SK-N-SH (cell line): ENCODE measurements around the gene VRTN.

Experiments used
- CTCF ChIP-seq: fragments of 200-600 bp; sonication (generic); IDR thresholded peaks from 2 replicates; pipeline ENCODE4 v1.6.1; 2017; ENCODE audit warnings: antibody characterized with exemption, mild to moderate bottlenecking, moderate library complexity
- ZBTB33 ChIP-seq: IDR thresholded peaks from 2 replicates; pipeline ENCODE4 v1.4.0; 2012; ENCODE audit warnings: low read depth, borderline replicate concordance

DNA sequence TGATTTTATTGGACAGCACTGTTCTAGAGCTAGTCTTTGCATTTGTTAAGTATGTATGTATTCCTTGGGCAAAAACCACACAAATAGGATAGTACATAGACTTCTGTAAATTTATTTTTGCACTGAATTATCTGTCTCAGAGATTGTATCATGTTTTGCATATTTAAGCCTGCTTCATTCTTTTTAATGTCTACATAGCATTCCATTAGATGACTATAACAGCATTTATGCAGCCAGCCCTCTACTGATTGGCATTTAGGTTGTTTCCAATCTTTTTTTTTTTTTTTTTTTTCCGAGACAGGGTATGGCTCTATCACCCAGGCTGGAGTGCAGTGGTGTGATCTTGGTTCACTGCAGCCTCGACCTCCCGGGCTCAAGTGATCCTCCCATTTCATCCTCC, 43.2 kb downstream of the VRTN start:
- TF ChIP-seq ZBTB33, result no peak
- TF ChIP-seq CTCF, result no peak
